Rectal smooth muscle tissue (tissue), 1 donor: ENCODE data around the gene GPR32.
"Not testable (repeated sequence)": the region's sequence is repeated elsewhere in the genome, so short reads cannot be mapped to it uniquely, and the experiment has no call there.

Experiments used
- H3K27ac ChIP-seq: one replicate; pipeline ENCODE4 v1.7.0; 2013; ENCODE audit warnings: low read depth, low read length, inconsistent platforms
- H3K27me3 ChIP-seq: one replicate; pipeline ENCODE4 v1.7.0; 2013; ENCODE audit warnings: low read length; ENCODE audit not compliant: control insufficient read depth, insufficient read depth
- H3K36me3 ChIP-seq: one replicate; pipeline ENCODE4 v1.7.0; 2013; ENCODE audit warnings: low read length; ENCODE audit not compliant: control insufficient read depth, insufficient read depth
- H3K4me1 ChIP-seq: one replicate; pipeline ENCODE4 v1.7.0; 2013; ENCODE audit warnings: low read length; ENCODE audit not compliant: control insufficient read depth, insufficient read depth
- H3K4me3 ChIP-seq: one replicate; pipeline ENCODE4 v1.7.0; 2013; ENCODE audit warnings: low read length
- H3K9ac ChIP-seq: one replicate; pipeline ENCODE4 v1.7.0; 2013; ENCODE audit warnings: low read length

GPR32 gene

DNA sequence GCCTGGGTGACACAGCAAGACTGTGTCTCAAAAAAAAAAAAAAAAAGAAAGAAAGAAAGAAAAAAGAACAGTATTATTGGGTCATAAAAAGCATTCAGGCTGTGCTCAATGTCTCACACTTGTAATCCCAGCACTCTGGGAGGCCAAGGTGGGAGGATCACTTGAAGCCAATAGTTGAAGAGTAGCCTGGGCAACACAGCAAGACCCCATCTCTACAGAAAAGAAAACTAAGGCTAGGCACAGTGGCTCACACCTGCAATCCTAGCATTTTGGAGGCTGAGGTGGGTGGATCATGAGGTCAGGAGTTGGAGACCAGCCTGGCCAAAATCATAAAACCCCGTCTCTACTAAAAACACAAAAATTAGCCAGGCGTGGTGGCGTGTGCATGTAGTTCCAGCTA is 12.6 kb upstream of the GPR32 start:
- not testable (repeated sequence) for H3K4me1 ChIP-seq, H3K27ac ChIP-seq, H3K27me3 ChIP-seq, H3K36me3 ChIP-seq, H3K9ac ChIP-seq, H3K4me3 ChIP-seq

DNA sequence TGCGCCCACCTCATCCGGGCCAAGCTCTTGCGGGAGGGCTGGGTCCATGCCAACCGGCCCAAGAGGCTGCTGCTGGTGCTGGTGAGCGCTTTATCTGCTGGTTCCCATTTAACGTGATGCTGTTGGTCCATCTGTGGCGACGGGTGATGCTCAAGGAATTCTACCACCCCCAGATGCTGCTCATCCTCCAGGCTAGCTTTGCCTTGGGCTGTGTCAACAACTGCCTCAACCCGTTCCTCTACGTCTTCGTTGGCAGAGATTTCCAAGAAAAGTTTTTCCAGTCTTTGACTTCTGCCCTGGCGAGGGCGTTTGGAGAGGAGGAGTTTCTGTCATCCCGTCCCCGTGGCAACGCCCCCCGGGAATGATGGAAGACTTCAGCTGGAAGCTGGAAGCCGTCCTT is 11.2 kb upstream of the GPR32 start:
- H3K27me3 ChIP-seq, H3K36me3 ChIP-seq, H3K4me1 ChIP-seq, H3K9ac ChIP-seq, H3K27ac ChIP-seq, H3K4me3 ChIP-seq: not testable (repeated sequence)

DNA sequence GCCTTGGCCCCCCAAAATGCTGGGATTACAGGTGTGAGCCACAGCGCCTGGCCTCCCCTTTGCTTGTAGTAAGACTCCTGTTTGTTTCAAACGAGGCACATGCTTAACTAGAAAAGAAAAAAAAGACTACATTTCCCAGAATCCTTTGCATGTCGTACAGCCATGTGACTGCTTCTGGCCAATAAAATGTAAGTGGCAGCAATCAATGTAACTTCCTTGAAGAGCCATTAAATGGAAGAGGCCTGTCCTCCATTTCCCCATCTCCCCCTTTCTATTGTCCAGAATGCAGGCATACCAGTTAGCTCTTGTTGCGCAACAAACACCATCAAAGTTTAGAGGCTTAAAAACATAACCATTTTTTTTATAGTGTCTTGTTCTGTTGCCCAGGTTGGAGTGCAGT is 10.4 kb upstream of the GPR32 start:
- no peak overlapping the region for H3K27ac ChIP-seq
- H3K36me3 ChIP-seq = no peaks in the 10 kb centered on the region
- H3K27me3 ChIP-seq = peaks cover 2% of the 10 kb centered on the region
- H3K9ac ChIP-seq = no peak overlapping the region
- H3K4me3 ChIP-seq = no peak overlapping the region
- H3K4me1 ChIP-seq = no peaks in the 10 kb centered on the region

DNA sequence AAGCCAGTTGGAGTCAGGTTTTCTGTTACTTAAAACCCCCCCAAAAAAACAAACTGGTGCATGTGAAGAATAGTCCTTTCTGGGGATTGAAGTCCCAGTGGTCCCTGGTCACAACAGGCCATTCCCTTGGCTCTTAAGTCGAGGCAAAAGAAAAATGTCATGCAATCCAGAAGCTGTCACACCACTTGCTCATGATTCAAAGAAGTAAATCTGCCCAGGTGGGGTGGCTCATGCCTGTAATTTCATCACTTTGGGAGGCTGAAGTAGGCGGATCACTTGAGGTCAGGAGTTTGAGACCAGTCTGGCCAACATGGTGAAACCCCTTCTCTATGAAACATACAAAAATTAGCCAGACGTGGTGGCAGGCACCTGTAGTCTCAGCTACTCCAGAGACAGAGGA is 8.8 kb upstream of the GPR32 start:
- not testable (repeated sequence) for H3K4me1 ChIP-seq, H3K9ac ChIP-seq, H3K27ac ChIP-seq, H3K27me3 ChIP-seq, H3K36me3 ChIP-seq, H3K4me3 ChIP-seq

DNA sequence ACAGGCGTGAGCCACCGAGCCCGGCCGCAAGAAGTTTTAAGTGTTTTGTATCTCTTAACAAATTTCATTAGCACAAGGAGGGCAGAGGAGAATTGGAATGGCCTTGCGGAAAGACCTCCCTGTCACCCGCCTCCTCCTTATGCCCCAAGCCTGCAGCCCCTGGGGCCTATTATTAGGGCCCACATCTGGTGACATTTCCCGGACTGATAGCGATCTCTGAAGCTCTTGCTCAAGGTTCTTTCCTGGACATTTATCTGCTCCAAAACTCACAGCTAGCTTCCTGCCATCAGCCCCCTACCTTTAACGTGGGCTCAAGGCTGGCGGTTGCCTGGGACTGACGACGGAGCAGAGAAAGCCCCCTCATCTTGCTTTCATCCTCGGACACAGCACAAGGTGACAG is 6.7 kb upstream of the GPR32 start:
- not testable (repeated sequence) for H3K27me3 ChIP-seq, H3K36me3 ChIP-seq

DNA sequence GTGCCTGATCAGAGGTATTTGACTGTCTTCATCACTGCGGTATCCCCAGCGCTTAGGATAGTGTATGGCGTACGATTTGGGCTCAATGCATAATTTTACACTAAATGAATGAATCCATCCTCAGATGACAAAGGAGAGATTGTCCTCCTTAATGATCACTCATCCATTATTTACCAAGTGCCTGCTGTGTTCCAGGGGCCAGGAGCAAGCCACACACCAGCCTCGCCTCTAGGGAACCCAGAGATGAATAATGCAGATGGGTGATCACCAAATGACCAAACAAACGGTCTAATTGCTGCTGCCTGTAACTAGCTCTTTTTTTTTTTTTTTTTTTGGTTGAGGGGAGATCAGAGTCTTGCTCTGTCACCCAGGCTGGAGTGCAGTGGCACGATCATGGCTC is 5.9 kb upstream of the GPR32 start:
- Histone ChIP-seq H3K27me3 (no peaks in the 10 kb centered on the region), H3K27ac (no peak overlapping the region), H3K4me1 (no peaks in the 10 kb centered on the region), H3K9ac (no peak overlapping the region), H3K4me3 (no peak overlapping the region), H3K36me3 (no peaks in the 10 kb centered on the region)

More for the DNA sequence above, 6.7 kb upstream of the GPR32 start:
- not testable (repeated sequence) for H3K4me1 ChIP-seq, H3K27ac ChIP-seq, H3K4me3 ChIP-seq, H3K9ac ChIP-seq

DNA sequence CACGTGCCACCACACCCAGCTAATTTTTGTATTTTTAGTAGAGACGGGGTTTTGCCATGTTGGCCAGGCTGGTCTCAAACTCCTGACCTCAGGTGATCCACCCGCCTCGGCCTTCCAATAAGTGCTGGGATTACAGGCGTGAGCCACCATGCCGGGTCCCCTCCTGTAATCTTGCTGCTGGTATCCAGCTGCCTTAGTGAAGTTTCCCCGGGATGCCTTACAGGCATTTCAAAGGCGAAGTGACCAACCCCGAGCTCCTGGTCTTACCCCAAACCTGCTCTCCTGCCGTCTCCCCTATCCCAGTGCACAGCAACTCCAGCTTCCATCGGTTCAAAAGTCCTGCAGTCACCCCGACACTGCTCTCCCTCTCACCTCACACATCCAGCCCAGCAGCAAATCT is 3.5 kb upstream of the GPR32 start:
- H3K4me1 ChIP-seq, H3K36me3 ChIP-seq, H3K27ac ChIP-seq, H3K27me3 ChIP-seq, H3K4me3 ChIP-seq, H3K9ac ChIP-seq: not testable (repeated sequence)

DNA sequence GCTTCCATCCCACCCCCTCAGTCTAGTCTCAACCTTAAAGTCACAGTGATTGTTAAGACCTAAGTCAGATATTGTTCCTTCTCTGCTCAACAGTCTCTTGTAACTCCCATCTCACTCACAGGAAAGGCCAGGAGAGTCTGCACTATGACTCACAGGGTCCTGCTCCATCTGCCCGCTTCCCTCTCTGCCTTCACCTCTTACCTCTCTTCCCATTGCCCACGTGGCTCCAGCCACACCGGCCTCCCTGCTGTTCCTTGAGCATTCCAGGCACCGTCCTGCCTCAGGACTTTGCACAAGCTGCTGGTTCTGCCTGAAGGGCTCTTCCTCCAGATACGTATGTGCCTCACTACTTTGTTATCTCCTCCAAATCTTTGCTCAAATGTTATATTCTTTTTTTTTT is 3.0 kb upstream of the GPR32 start:
- not testable (repeated sequence) for H3K27me3 ChIP-seq

DNA sequence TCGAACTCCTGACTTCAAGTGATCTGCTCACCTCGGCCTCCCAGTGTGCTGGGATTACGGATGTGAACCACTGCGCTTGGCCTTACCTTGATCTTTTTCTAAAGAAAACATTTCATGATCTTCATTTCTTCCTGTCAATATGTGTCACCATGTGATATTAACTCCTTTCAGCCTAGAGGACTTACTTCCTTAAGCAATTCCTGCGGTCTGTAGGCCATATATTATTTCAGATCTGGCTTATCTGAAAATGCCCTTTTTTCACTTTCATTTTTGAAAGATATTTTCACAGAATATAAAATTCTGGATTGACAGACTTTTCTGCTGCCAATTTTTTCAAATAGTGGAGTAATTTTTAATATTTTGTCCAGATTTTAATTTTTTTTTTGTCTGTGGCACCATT is 2.0 kb upstream of the GPR32 start:
- H3K9ac ChIP-seq = no peak overlapping the region
- H3K27ac ChIP-seq = no peak overlapping the region
- no peaks in the 10 kb centered on the region for H3K27me3 ChIP-seq
- H3K4me1 ChIP-seq = no peaks in the 10 kb centered on the region
- no peaks in the 10 kb centered on the region for H3K36me3 ChIP-seq
- H3K4me3 ChIP-seq = no peak overlapping the region

More for the DNA sequence above, 3.0 kb upstream of the GPR32 start:
- H3K4me3 ChIP-seq, H3K36me3 ChIP-seq, H3K9ac ChIP-seq, H3K4me1 ChIP-seq, H3K27ac ChIP-seq: not testable (repeated sequence)

DNA sequence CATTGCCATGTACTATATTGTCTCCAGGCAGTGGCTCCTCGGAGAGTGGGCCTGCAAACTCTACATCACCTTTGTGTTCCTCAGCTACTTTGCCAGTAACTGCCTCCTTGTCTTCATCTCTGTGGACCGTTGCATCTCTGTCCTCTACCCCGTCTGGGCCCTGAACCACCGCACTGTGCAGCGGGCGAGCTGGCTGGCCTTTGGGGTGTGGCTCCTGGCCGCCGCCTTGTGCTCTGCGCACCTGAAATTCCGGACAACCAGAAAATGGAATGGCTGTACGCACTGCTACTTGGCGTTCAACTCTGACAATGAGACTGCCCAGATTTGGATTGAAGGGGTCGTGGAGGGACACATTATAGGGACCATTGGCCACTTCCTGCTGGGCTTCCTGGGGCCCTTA is 624 bp downstream of the GPR32 start:
- no peaks in the 10 kb centered on the region for H3K36me3 ChIP-seq
- H3K27me3 ChIP-seq = no peaks in the 10 kb centered on the region
- H3K27ac ChIP-seq = no peak overlapping the region
- no peak overlapping the region for H3K9ac ChIP-seq
- H3K4me1 ChIP-seq = no peaks in the 10 kb centered on the region
- H3K4me3 ChIP-seq = no peak overlapping the region

DNA sequence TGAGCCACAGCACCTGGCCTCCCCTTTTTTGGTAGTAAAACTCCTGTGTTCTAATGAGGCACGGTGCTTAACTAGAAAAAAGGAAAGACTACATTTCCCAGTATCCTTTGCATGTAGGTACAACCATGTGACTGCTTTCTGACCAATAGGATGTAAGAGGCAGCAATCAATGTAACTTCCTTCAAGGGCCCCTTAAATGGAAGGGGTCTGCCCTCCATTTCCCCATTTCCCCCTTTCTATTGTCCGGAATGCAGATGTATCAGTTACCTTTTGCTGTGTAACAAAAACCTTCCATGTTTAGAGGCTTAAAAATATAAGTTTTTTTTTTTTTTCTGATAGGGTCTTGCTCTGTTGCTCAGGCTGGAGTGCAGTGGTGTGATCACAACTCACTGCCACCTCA is 2.2 kb downstream of the GPR32 start:
- no peak overlapping the region for H3K4me3 ChIP-seq
- H3K9ac ChIP-seq = no peak overlapping the region
- H3K36me3 ChIP-seq = no peaks in the 10 kb centered on the region
- H3K4me1 ChIP-seq = no peaks in the 10 kb centered on the region
- no peak overlapping the region for H3K27ac ChIP-seq
- peaks cover 2% of the 10 kb centered on the region for H3K27me3 ChIP-seq

DNA sequence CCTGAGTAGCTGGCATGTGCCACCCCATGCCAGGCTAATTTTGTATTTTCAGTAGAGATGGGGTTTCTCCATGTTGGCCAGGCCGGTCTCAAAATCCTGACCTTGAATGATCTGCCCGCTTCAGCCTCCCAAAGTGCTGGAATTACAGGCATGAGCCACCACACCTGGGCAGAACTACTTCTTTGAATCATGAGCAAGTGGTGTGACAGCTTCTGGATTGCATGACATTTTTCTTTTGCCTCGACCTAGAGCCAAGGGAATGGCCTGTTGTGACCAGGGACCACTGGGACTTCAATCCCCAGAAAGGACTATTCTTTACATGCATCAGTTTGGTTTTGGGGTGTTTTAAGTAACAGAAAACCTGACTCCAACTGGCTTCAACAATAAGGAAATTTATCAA is 2.6 kb downstream of the GPR32 start:
- not testable (repeated sequence) for H3K4me1 ChIP-seq, H3K4me3 ChIP-seq, H3K36me3 ChIP-seq, H3K27ac ChIP-seq, H3K9ac ChIP-seq, H3K27me3 ChIP-seq

DNA sequence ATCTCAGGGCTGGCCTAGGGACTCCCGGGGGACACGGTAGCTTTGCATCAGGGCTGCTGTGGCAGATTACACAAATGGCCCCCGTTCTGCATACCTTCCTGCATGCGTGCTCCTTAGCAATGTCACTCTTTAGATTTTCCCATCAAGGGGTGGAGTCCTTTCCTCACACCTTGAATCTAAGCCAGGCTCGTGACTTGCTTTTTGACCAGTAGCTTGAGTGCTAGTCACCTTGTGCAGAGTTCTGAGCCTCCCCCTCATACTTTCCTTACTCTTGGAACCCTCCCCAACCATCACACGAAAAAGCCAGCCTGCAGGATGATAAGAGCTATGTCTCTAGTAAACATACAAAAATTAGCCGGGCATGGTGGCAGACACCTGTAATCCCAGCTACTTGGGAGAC is 3.2 kb downstream of the GPR32 start:
- not testable (repeated sequence) for H3K27me3 ChIP-seq, H3K27ac ChIP-seq, H3K36me3 ChIP-seq, H3K9ac ChIP-seq, H3K4me1 ChIP-seq, H3K4me3 ChIP-seq

DNA sequence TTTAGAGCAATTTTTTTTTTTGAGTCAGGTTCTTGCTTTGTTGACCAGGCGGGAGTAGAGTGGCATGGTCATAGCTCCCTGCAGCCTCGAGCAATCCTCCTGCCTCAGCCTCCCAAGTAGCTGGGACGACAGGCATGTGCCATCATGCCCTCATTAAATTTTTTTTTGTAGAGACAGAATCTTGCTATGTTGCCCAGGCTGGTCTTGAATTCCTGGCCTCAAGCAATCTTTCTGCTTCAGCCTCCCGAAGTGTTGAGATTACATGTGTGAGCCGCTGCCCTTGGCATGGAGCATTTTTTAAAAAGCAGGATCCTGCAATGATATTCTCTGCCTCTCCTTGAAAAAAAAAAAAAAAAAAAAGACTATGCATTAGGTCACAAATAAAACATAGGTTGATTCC is 5.9 kb downstream of the GPR32 start:
- peaks cover 19% of the 10 kb centered on the region for H3K27me3 ChIP-seq

More for the DNA sequence above, 5.9 kb downstream of the GPR32 start:
- H3K9ac ChIP-seq = no peak overlapping the region
- no peak overlapping the region for H3K4me3 ChIP-seq
- H3K27ac ChIP-seq = no peak overlapping the region
- no peaks in the 10 kb centered on the region for H3K36me3 ChIP-seq
- no peaks in the 10 kb centered on the region for H3K4me1 ChIP-seq
